SK-N-SH treated with all-trans-retinoic acid at 6 μM for 48 hours (cell line): ENCODE results near the gene TMEM69.

Experiments used
- ATAC-seq: fragments of 200-7000 bp; cut with Tn5 transposase; 3 replicates; pipeline ENCODE4 v1.9.1; 2020; ENCODE audit warnings: mild to moderate bottlenecking, moderate library complexity
- ARNTL ChIP-seq: fragments of 450-650 bp; formaldehyde crosslinking; IDR thresholded peaks from 2 replicates; pipeline ENCODE4 v1.5.0; 2020; ENCODE audit warnings: low read depth, mild to moderate bottlenecking, moderate library complexity, borderline replicate concordance
- BACH2 ChIP-seq: fragments of 250-450 bp; sonication (Bioruptor Pico); IDR thresholded peaks from 2 replicates; pipeline ENCODE4 v1.9.0; 2021; ENCODE audit warnings: mild to moderate bottlenecking, borderline replicate concordance
- CREB5 ChIP-seq: fragments of 250-450 bp; sonication (Bioruptor Pico); IDR thresholded peaks from 2 replicates; pipeline ENCODE4 v1.5.1; 2020; ENCODE audit warnings: low read depth, mild to moderate bottlenecking, moderate library complexity
- CSDC2 ChIP-seq: fragments of 250-450 bp; sonication (Bioruptor Pico); IDR thresholded peaks from 2 replicates; pipeline ENCODE4 v1.5.0; 2020; ENCODE audit warnings: mild to moderate bottlenecking, moderate library complexity
- CSRNP3 ChIP-seq: fragments of 250-450 bp; sonication (Bioruptor Pico); IDR thresholded peaks from 2 replicates; pipeline ENCODE4 v1.5.1; 2021; ENCODE audit warnings: mild to moderate bottlenecking, moderate library complexity
- ESRRG ChIP-seq: fragments of 250-450 bp; sonication (Bioruptor Pico); IDR thresholded peaks from 2 replicates; pipeline ENCODE4 v1.6.1; 2021; ENCODE audit warnings: mild to moderate bottlenecking
- GLIS3 ChIP-seq: fragments of 250-450 bp; sonication (Bioruptor Pico); IDR thresholded peaks from 2 replicates; pipeline ENCODE4 v1.5.0; 2020; ENCODE audit warnings: mild to moderate bottlenecking, moderate library complexity
- ISL1 ChIP-seq: fragments of 250-450 bp; sonication (Bioruptor Pico); IDR thresholded peaks from 2 replicates; pipeline ENCODE4 v2.1.2; 2022; ENCODE audit warnings: mild to moderate bottlenecking, moderate library complexity
- OSR1 ChIP-seq: fragments of 250-450 bp; sonication (Bioruptor Pico); IDR thresholded peaks from 2 replicates; pipeline ENCODE4 v1.8.0; 2022; ENCODE audit warnings: moderate library complexity, mild to moderate bottlenecking, inconsistent platforms
- PATZ1 ChIP-seq: fragments of 250-450 bp; sonication (Bioruptor Pico); IDR thresholded peaks from 2 replicates; pipeline ENCODE4 v1.8.0; 2020; ENCODE audit warnings: mild to moderate bottlenecking, moderate library complexity, borderline replicate concordance
- POU6F1 ChIP-seq: fragments of 250-450 bp; sonication (Bioruptor Pico); IDR thresholded peaks from 2 replicates; pipeline ENCODE4 v1.8.0; 2021; ENCODE audit warnings: low read depth, mild to moderate bottlenecking, moderate library complexity, borderline replicate concordance
- PPARA ChIP-seq: fragments of 250-450 bp; sonication (Bioruptor Pico); IDR thresholded peaks from 2 replicates; pipeline ENCODE4 v1.5.0; 2020; ENCODE audit warnings: mild to moderate bottlenecking, borderline replicate concordance
- RARB ChIP-seq: fragments of 250-450 bp; sonication (Bioruptor Pico); IDR thresholded peaks from 2 replicates; pipeline ENCODE4 v1.8.0; 2021; ENCODE audit warnings: mild to moderate bottlenecking, moderate library complexity
- SNAI2 ChIP-seq: fragments of 250-450 bp; sonication (Bioruptor Pico); IDR thresholded peaks from 2 replicates; pipeline ENCODE4 v1.5.0; 2020; ENCODE audit warnings: mild to moderate bottlenecking, moderate library complexity
- TCF4 ChIP-seq: fragments of 250-450 bp; sonication (Bioruptor Pico); IDR thresholded peaks from 2 replicates; pipeline ENCODE4 v1.8.0; 2021; ENCODE audit warnings: mild to moderate bottlenecking, moderate library complexity, borderline replicate concordance
- TOX ChIP-seq: fragments of 250-450 bp; sonication (Bioruptor Pico); IDR thresholded peaks from 2 replicates; pipeline ENCODE4 v1.8.0; 2021; ENCODE audit warnings: mild to moderate bottlenecking, moderate library complexity, borderline replicate concordance
- TSHZ2 ChIP-seq: fragments of 250-450 bp; sonication (Bioruptor Pico); IDR thresholded peaks from 2 replicates; pipeline ENCODE4 v1.5.0; 2020; ENCODE audit warnings: mild to moderate bottlenecking, moderate library complexity
- ZC3H10 ChIP-seq: fragments of 250-450 bp; sonication (Bioruptor Pico); IDR thresholded peaks from 2 replicates; pipeline ENCODE4 v1.5.1; 2021; ENCODE audit warnings: mild to moderate bottlenecking, moderate library complexity
- ZFP3 ChIP-seq: fragments of 250-450 bp; sonication (Bioruptor Pico); IDR thresholded peaks from 2 replicates; pipeline ENCODE4 v1.5.0; 2020; ENCODE audit warnings: mild to moderate bottlenecking, moderate library complexity
- ZFP30 ChIP-seq: fragments of 450-650 bp; formaldehyde crosslinking; IDR thresholded peaks from 2 replicates; pipeline ENCODE4 v1.5.0; 2022; ENCODE audit warnings: mild to moderate bottlenecking, moderate library complexity
- ZNF565 ChIP-seq: fragments of 450-650 bp; formaldehyde crosslinking; conservative IDR thresholded peaks from 2 replicates; pipeline ENCODE4 v1.5.0; 2020; ENCODE audit warnings: low read depth, mild to moderate bottlenecking, moderate library complexity
- ZNF70 ChIP-seq: fragments of 450-650 bp; formaldehyde crosslinking; IDR thresholded peaks from 2 replicates; pipeline ENCODE4 v1.5.0; 2020; ENCODE audit warnings: mild to moderate bottlenecking, moderate library complexity

The TMEM69 gene

GRCh38 chr1:45704637-45705036, 16.7 kb downstream of the TMEM69 start:
- no peak for ATAC-seq
- no peak for TF ChIP-seq ZFP3 (CRISPR knock-in tag)
- TF ChIP-seq BACH2 (CRISPR knock-in tag): no peak
- no peak for TF ChIP-seq CREB5 (CRISPR knock-in tag)
- TF ChIP-seq CSRNP3: no peak
- TF ChIP-seq TOX: no peak
- TF ChIP-seq RARB (CRISPR knock-in tag): no peak
- TF ChIP-seq SNAI2 (CRISPR knock-in tag): no peak
- TF ChIP-seq ZNF565 (CRISPR knock-in tag): no peak
- TF ChIP-seq PPARA (CRISPR knock-in tag): no peak
- no peak for TF ChIP-seq ARNTL
- TF ChIP-seq ISL1 (CRISPR knock-in tag): no peak
- no peak for TF ChIP-seq POU6F1
- no peak for TF ChIP-seq GLIS3 (CRISPR knock-in tag)
- TF ChIP-seq OSR1 (CRISPR knock-in tag): no peak
- TF ChIP-seq TCF4 (CRISPR knock-in tag): no peak
- TF ChIP-seq ZC3H10 (CRISPR knock-in tag): no peak
- no peak for TF ChIP-seq PATZ1
- TF ChIP-seq CSDC2: no peak
- no peak for TF ChIP-seq ZNF70

GRCh38 chr1:45713711-45714110, 25.7 kb downstream of the TMEM69 start:
- ATAC-seq: no peak
- TF ChIP-seq PATZ1: no peak
- TF ChIP-seq RARB (CRISPR knock-in tag): no peak
- TF ChIP-seq TOX: no peak
- TF ChIP-seq TSHZ2 (CRISPR knock-in tag): no peak
- no peak for TF ChIP-seq GLIS3 (CRISPR knock-in tag)
- no peak for TF ChIP-seq ZFP30
- no peak for TF ChIP-seq ZNF70
- no peak for TF ChIP-seq BACH2 (CRISPR knock-in tag)
- TF ChIP-seq PPARA (CRISPR knock-in tag): no peak
- TF ChIP-seq OSR1 (CRISPR knock-in tag): no peak
- TF ChIP-seq ZFP3 (CRISPR knock-in tag): no peak
- TF ChIP-seq SNAI2 (CRISPR knock-in tag): no peak
- no peak for TF ChIP-seq ZC3H10 (CRISPR knock-in tag)
- no peak for TF ChIP-seq CREB5 (CRISPR knock-in tag)
- TF ChIP-seq ZNF565 (CRISPR knock-in tag): no peak
- TF ChIP-seq POU6F1: no peak
- no peak for TF ChIP-seq TCF4 (CRISPR knock-in tag)
- no peak for TF ChIP-seq ESRRG (CRISPR knock-in tag)
- TF ChIP-seq, all 23 proteins: peak for 0
